Hepatocyte (in vitro differentiated cells): ENCODE data around the gene NPNT.

Source experiments
- CTCF ChIP-seq: fragments of 200-600 bp; sonication (generic); IDR thresholded peaks from 2 replicates; pipeline ENCODE4 v1.5.1; 2016; ENCODE audit warnings: antibody characterized with exemption, mild to moderate bottlenecking; ENCODE audit not compliant: poor library complexity
- EZH2 ChIP-seq: fragments of 200-600 bp; sonication (generic); IDR thresholded peaks from 2 replicates; pipeline ENCODE4 v1.6.1; 2016; ENCODE audit warnings: antibody characterized with exemption, mild to moderate bottlenecking, borderline replicate concordance
- EZH2phosphoT487 ChIP-seq: fragments of 200-600 bp; sonication (generic); IDR thresholded peaks from one replicate; pipeline ENCODE4 v1.6.1; 2018; ENCODE audit warnings: antibody characterized with exemption, mild to moderate bottlenecking, low read depth, moderate library complexity; ENCODE audit not compliant: unreplicated experiment, severe bottlenecking

GRCh38 chr4:105902550-105903262 lies 7.4 kb downstream of the NPNT start:
- TF ChIP-seq CTCF, result no peak
- no peak for TF ChIP-seq EZH2phosphoT487
- TF ChIP-seq EZH2, result no peak
